HT-29 (cell line): Measurements from ENCODE around the gene ANKS1A. TPM values are rescaled to one million over a fixed set of nuclear protein-coding genes. Genes with fewer than 3 reads are reported as not detected.
"Not testable (repeated sequence)": the region's sequence is repeated elsewhere in the genome, so short reads cannot be mapped to it uniquely, and the experiment has no call there.

Experiments used
- DNase-seq: peaks from one replicate; pipeline ENCODE4 v3.0.0-alpha.2; 2015; ENCODE audit warnings: low spot score
- total RNA-seq: library from RNA; depleted of rRNA; stranded (reverse); fragments of >200 nt; shearing (Covaris generic); gene quantifications from 2 replicates; pipeline ENCODE4 v1.2.3, GENCODE V29; 2014

Gene ANKS1A
- total RNA-seq, 1 experiment from 2014 or later = 23.4 TPM

GRCh38 chr6:34884073-34884472 lies 5.0 kb upstream of the ANKS1A start:
- not testable (repeated sequence) for DNase-seq

GRCh38 chr6:34884996-34885395 lies 4.1 kb upstream of the ANKS1A start:
- DNase-seq = no peak

GRCh38 chr6:34885837-34886236 lies 3.2 kb upstream of the ANKS1A start:
- not testable (repeated sequence) for DNase-seq

GRCh38 chr6:34887753-34888513 lies 1.1 kb upstream of the ANKS1A start, which contains the start of gene TAF11:
TSS of gene TAF11 (minus strand) at chr6:34888042. CDS start at chr6:34887957, 85 bp downstream.
- DNase-seq = peak; percentile 94

DNA sequence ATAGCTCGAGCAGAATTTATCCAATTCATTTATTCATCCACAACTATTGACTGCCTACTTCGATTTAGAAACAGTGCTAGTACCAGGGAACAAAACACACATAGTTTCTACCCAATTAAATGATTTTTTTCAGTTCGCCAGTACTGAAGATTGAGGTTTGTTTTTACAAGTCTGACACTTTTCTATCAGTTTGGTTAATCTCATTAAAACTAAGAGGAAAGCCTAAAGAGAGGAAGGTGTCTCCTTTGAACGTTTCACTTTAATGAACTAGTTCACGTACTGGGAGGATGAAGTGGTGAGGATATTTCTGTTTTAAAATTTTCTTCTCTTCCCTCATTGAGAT lies 570 bp upstream of the ANKS1A start:
- peak; percentile 56 for DNase-seq

DNA sequence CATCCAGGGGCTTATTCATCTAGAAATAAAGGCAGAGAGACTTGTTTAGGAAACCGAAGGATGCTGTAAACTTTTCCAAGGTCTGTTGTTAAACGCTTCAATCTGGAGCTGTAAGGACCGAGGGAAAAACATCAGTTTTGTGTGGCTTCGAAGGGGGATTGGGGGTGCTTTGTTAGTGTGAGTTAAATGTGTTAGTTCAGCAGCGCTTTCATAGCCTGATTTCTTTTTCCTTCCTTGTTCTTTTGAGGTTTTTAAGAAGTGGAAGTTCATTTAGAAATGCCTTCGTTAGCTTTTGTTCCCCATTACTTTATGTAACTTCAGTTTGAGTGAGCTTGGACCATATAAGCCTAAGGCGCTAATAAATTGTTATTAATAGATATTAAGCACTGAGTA lies 1.5 kb downstream of the ANKS1A start:
- no peak for DNase-seq

DNA sequence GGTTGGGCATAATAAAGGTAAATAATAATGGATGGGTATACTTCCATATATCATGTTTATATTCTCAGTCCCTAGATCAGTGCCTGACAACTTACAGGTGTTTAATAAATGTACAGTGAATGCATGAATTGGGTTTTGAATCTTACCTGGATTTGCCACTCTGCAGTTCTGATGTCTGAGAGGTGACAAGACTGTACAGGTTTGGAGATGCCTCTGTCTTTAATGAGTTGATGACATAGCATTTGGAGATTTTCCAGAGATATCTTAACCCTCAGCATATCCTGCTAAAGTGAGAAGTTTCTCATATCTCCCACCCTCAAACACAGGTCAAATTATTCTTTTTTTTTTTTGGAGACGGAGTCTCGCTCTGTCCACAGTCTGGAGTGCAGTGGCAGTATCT lies 2.2 kb downstream of the ANKS1A start:
- DNase-seq = no peak

DNA sequence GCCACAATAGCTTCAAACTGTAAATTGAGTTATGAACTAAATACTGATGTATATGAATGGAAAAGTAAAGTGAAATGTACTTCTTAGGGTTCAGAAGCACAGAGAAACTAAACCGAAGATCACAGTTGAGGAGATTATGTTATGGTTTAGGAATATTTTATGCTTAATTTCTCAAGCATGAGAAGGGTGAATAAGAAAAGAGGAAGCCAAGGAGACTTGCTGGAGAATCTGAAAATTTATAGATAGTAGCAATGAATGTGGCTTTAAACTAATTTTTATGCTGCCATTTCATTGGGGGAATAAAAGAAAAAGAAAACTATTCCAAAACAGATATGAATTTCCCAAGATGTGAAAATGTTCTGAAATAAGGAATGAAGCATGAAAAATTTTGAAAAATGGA lies 5.6 kb downstream of the ANKS1A start:
- DNase-seq = no peak

GRCh38 chr6:34897130-34897529 lies 8.1 kb downstream of the ANKS1A start:
- DNase-seq = no peak

DNA sequence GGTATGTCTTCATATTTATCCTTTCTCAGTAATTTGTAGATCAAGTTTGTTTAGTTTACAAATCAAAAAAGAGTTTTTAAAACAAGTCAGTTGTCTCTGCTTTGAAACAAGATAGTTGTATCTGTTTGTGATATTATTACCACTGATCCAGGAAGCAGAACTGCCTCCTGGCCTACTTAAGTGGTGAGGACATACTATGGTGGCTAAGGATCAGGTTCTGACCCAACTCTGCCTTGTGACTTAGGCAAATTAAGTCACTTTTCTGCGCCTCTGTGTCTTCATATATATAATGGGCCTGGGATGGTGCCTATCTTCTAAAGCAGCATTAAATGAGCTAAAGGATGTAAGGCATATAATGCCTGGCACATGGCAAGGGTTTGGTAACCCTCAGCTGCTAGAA lies 8.7 kb downstream of the ANKS1A start:
- no peak for DNase-seq

GRCh38 chr6:34899748-34900147 lies 10.7 kb downstream of the ANKS1A start:
- not testable (repeated sequence) for DNase-seq

GRCh38 chr6:34900321-34901031 lies 11.4 kb downstream of the ANKS1A start:
- DNase-seq = no peak

DNA sequence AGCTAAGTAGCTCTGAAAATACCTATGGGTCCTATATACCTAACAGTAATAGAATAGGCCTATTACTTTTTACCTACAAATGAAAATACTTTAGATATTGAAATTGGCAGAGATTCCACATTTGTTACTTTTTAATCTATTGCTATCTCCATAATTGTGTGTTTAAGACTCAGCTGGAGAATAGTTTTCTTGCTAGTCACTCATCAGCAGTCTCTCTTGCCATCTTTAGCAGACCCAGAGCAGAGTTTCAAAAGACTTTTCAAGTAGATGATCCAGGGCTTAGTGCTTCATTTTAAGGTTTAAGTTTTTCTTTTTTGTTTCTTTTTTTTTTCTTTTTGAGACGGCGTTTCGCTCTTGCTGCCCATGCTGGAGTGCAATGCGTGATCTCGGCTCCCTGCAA lies 12.9 kb downstream of the ANKS1A start:
- DNase-seq = peak; percentile 4

DNA sequence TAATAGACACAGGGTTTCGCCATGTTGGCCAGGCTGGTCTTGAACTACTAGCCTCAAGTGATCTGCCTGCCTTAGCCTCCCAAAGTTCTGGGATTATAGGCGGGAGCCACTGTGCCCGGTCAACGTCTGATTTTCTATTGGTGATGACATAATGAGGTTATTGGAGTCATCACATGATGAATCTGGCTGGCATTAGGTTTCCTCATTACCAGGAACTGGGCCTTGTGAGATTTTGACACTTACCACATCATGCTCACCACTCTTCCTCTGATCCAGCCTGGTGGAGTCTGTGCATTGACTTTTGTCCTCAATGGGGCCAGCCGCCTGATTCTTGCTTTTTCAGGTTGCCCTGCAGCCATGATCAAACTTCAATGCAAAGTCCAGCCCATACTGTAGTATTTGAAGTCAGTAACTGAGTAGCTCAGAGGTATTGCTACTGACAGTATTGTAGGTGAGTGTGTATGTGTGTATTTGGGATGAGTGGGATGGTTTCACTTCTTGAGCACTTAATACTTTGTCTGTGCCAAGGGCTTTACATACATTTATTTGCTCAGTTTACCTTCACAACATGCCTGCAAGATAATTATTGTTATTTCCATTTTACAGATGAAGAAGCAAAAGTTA lies 16.0 kb downstream of the ANKS1A start:
- DNase-seq = no peak

GRCh38 chr6:34906826-34907225 lies 17.8 kb downstream of the ANKS1A start:
- DNase-seq = no peak

- no peak for DNase-seq
These were observed 19.1 kb downstream of the ANKS1A start for GRCh38 chr6:34908194-34908593.

- DNase-seq = no peak
These were observed 20.3 kb downstream of the ANKS1A start for GRCh38 chr6:34909320-34909883.

DNA sequence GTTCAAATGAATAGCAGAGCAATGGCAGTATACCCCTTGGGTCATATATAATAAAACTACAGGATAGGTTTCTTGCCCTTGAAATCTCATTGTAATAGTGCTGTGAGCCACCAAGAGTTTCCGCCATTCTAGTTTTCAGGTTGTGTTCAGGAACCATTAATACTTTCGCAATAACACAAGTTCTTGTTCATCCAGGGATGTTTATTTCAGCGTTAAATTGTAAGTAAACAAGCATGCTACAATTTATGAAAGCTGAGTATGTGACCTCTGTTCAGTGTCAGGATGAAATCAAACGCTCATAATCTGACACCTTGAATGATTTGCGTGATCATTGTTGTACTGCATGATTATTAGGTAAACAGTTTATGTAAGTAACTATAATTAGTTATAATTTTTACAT lies 22.8 kb downstream of the ANKS1A start:
- no peak for DNase-seq

- DNase-seq = no peak
These were observed 23.8 kb downstream of the ANKS1A start for GRCh38 chr6:34912715-34913464.

DNA sequence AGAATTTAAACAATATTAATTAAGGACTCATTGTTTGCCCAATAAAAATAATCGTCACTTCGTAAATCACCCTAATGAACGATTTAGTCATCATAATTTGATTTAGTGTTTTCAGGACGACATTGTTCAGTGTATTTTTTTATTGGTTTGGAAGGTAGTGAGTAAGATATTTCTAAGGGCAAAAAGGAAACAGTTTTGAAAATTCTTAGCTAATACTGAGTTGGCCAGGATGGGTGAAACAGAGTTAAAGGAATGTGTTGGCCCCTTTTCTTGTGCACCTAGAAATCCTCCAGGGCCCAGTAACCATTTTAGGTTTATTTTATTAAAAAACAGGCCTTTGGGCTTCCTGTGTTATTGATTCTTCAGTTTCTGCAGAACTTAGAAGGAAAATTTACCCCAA lies 25.3 kb downstream of the ANKS1A start:
- DNase-seq = no peak

DNA sequence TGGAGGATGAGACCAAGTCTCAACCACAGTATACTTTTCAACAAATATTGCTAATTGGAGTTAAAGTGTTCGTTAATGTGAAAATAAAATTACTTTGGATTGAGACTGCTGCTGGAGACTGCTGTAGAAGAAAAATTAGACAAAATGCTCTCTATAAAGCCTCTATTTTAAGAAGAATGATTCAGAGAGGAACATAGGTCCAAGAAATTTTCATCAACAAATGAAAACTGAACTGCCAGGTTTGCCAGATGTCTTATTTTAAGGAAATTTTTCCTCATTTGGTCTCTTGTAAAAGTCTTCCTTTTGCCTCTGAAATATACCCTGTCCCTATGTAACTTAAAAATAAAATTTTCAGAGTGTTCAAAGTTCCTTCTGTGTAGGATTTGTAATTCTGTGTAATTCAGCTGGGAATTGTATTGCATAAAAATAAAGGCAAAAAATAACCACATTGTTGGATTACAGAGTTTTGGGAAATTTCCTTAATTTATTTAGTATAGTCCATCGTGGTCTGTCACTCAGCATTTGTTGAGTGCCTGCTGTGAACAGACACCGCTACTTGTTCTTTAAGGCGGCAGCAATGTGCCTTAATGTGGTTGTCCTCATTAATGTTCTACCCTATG lies 27.4 kb downstream of the ANKS1A start:
- DNase-seq = no peak
